ENCODE results near the gene SMARCA2.

Gene SMARCA2

DNA sequence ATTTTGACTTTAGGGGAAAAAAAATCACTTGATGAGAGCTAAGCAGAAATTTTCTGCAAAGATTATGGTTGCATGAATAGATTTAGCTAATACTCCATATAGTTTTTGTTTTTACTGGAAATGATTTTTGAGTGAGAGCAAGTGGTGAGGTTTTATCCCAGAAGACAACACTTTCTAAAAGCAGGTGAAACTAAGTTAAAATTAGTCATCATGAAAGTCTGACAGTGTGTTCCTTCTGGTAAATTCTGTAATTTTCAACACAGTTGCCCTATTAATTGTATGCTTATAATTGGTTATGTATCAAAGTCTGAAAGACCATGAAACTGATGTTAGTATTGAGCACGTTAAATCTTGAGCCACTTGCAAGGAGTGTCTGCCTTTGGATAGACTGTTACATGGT lies 91.5 kb downstream of the SMARCA2 start:
- no peak for DNase-seq

- no peak for DNase-seq
Measured at GRCh38 chr9:2107906-2108451, 92.8 kb downstream of the SMARCA2 start.

DNA sequence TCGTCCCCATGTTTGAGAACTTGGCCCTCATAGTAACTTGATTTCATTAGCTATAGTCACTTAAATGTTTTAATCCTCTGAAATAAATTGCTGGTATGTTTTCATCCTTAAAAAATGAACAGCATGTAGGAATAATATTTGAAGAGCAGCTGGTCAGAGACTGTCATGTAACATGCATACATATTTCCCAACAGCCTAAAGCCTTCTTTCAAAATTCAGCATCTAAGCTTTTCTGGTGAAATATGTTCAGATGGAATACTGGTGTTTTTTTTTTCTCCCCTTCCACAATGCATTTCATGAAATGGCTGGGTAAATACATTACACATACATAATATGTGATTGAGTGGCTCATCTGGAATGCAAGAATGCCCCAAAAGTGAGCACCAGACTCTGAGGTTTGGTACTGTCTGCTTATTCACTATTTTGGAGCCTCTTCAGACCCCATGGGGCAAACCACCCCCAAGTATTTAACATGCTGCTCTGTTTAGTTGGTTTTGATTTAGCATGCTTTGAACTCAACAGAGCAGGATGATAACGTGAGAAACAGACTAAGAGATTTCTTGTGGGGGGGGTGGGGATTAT lies 94.0 kb downstream of the SMARCA2 start:
- no peak for DNase-seq

- no peak for DNase-seq
Measured at GRCh38 chr9:2110036-2110435, 94.9 kb downstream of the SMARCA2 start.

GRCh38 chr9:2116073-2116472 lies 100.9 kb downstream of the SMARCA2 start:
- DNase-seq: peak; percentile 56

GRCh38 chr9:2117527-2117926 lies 102.4 kb downstream of the SMARCA2 start:
- no peak for DNase-seq

- DNase-seq: no peak
Measured at GRCh38 chr9:2119566-2119965, 104.4 kb downstream of the SMARCA2 start.

- no peak for DNase-seq
Measured at GRCh38 chr9:2120926-2121689, 106.0 kb downstream of the SMARCA2 start.

- DNase-seq: no peak
Measured at GRCh38 chr9:2122299-2122698, 107.2 kb downstream of the SMARCA2 start.

DNA sequence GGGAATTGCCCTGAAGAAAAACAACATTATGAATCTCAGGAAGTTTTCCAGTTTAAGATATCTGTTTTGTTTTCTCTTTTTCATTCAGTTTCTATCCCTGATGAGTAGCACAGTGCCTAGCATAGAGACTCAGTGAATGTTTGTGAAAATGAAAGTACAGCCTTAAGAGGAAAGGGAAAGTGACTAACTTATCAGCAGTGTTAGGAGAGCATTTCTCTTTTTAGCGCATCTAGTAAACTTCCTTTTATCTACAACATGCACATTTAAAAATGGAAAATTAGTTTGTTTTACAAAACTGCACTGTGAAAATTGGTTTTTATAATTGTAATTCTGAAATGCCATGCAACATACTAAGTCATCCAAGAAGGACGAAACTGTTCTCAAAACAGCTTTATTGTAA lies 110.8 kb downstream of the SMARCA2 start:
- peak; percentile 64 for DNase-seq

DNA sequence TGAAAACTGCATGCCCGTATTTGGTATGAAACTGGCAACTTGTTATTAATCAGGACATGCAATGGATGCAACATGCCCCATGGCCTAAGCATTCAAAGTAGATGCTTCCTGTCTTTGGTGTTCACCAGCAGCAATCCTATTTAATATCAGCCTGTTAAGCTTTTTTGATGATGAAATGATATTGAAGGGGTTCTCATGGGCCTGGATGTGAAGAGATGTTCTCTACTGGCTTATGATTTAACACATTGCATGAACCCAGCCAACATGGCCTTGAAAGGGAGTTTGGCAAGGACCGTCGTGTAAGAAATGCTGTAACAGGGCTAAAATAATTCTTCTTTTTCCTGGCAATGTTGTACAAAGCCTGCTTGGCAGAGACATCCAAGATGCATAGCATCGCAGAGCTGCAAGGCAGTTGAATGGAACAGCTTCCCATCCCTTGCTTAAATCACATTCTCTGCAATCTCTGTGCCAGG lies 111.2 kb downstream of the SMARCA2 start:
- peak; percentile 35 for DNase-seq

DNA sequence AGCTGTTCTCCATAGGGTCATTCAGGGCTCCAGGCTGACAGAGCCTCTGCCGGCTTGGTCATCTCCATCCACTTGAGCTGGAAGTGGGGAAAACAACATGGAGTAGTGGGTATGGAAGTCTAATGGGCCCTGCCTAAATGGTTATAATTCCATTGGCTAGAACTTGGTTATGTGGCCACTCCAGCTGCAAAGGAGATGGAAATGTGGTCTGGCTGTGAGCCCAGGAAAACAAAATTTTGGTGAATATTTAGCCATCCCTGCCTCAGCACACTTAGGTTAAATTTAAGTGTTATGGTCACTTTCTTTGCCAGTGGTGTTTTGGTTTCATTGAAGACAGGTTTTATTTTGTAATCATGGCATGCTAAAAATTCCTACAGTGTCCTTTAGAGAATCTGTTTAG lies 112.3 kb downstream of the SMARCA2 start:
- DNase-seq: no peak

GRCh38 chr9:2128141-2128540 lies 113.0 kb downstream of the SMARCA2 start:
- no peak for DNase-seq

DNA sequence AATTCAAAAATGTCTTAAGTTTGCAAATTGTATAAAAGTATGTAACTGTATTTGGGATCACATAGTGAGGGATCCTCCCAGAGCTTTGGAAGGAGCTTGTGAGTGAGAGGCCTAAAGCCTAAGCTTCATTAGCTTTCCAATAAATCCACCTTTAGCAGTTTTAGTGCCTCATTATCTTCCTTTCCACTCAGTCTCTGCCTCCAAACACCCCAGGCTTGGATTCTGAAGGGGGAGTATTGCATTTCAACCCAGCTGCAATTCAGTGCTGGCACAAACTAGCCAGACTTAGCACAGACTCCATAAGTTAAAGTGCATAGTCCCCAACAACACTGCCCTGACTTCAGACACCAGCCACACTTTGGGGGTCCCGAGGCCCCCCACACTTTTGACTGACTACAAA lies 113.5 kb downstream of the SMARCA2 start:
- DNase-seq: no peak

- no peak for DNase-seq
Measured at GRCh38 chr9:2130941-2131340, 115.8 kb downstream of the SMARCA2 start.

GRCh38 chr9:2132484-2133082 lies 117.4 kb downstream of the SMARCA2 start:
- peak; percentile 64 for DNase-seq

- DNase-seq: no peak
Measured at GRCh38 chr9:2134391-2134790, 119.2 kb downstream of the SMARCA2 start.

- no peak for DNase-seq
Measured at GRCh38 chr9:2138646-2139045, 123.5 kb downstream of the SMARCA2 start.

- no peak for DNase-seq
Measured at GRCh38 chr9:2140600-2141223, 125.6 kb downstream of the SMARCA2 start.

GRCh38 chr9:2142212-2142611 lies 127.1 kb downstream of the SMARCA2 start:
- no peak for DNase-seq

GRCh38 chr9:2144619-2145018 lies 129.5 kb downstream of the SMARCA2 start:
- no peak for DNase-seq

DNA sequence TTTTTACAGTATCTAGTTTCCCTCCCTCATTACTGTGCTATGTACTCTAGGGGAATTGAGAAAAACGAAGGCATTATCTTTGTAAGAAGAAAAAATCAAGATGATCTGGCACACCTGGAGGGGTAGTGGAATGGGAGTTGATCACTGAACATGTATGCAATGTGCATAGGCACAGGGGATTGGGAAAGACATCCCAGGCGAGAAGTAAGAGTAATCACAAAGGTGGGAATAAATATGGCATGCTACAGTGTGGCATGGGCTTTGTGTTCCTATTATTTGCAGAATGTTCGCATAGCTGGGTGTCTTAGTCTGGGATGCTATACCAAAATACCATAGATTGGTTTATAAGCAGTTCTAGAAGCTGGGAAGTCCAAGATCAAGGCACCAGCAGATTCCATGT lies 130.6 kb downstream of the SMARCA2 start:
- no peak for DNase-seq

DNA sequence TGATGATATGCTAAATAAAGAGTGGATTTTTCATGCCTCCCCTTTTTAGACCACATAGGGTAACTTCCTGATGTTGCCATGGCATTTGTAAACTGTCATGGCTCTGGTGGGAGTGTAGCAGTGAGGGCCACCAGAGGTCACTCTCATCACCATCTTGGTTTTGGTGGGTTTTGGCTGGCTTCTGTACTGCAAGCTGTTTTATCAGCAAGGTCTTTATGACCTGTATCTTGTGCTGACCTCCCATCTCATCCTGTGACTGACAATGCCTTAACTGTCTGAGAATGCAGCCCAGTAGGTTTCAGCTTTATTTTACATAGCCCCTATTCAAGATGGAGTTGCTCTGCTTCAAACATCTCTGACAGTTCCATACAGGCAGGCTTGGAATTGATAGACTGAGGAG lies 131.6 kb downstream of the SMARCA2 start:
- peak; percentile 57 for DNase-seq

GRCh38 chr9:2150338-2150737 lies 135.2 kb downstream of the SMARCA2 start:
- no peak for DNase-seq

Data from hematopoietic multipotent progenitor cell treated with erythropoietin and hydrocortisone succinate and interleukin-3 and kit ligand, for 6 days (in vitro differentiated cells).